Renal cortical epithelial cell (primary cell): ENCODE data around the gene ZNF699. TPM values are rescaled to one million over a fixed set of nuclear protein-coding genes. Genes with fewer than 3 reads are reported as not detected.
"Not testable (repeated sequence)": the region's sequence is repeated elsewhere in the genome, so short reads cannot be mapped to it uniquely, and the experiment has no call there.

Experiments
- DNase-seq: peaks from one replicate; pipeline ENCODE4 v3.0.0-alpha.2; 2011; ENCODE audit warnings: low read depth
- total RNA-seq: library from RNA; depleted of rRNA; stranded (reverse); fragments of >200 nt; gene quantifications from 2 replicates; pipeline ENCODE4 v1.2.3, GENCODE V29; 2014

ZNF699 gene
- total RNA-seq, 1 donor from 2014 or later: 10.9 TPM

- no peak for DNase-seq
These were observed 20.3 kb downstream of the ZNF699 start for GRCh38 chr19:9289231-9289884.

- not testable (repeated sequence) for DNase-seq
These were observed 26.2 kb downstream of the ZNF699 start for GRCh38 chr19:9283485-9283884.

- DNase-seq: no peak
These were observed 58.4 kb downstream of the ZNF699 start for GRCh38 chr19:9251236-9251635.

DNA sequence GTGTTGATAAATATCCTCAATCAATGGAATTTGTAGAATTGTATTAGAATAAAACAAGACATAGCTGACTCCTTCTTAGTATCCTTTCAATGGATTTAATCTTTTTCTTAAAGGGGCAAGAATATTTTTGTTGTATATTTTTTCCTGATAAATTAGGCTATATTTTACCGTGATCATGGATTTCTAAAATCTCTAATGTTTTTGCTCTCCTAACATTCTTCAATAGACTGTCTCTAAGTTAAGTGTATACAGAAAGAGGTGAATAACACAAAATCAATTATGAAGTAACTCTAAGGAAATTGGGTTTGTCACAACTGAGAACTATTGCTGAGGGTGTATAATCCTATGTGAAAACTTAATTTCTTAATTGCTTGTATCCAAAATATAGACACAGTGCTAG lies 59.0 kb downstream of the ZNF699 start, which contains the start of gene OR7E24:
Gene OR7E24, plus strand, starts transcription at position 301 of the 400 bp plus-strand sequence. CDS start 114 bp downstream, outside the sequence.
- DNase-seq: no peak

Other genes starting within 250 kb of the ZNF699 start
- not detected in 2 replicates for gene OR1M1, start 222.8 kb downstream of the ZNF699 start, total RNA-seq
- not detected in 2 replicates for gene OR7G2, start 202.4 kb downstream of the ZNF699 start, total RNA-seq
- not detected in 2 replicates for gene OR7G1, start 194.1 kb downstream of the ZNF699 start, total RNA-seq
- not detected in 2 replicates for gene OR7G3, start 182.9 kb downstream of the ZNF699 start, total RNA-seq
- gene ZNF317, start 169.4 kb downstream of the ZNF699 start, total RNA-seq: 11.6 and 28.3 TPM in 2 replicates
- gene OR7D2, start 130.9 kb downstream of the ZNF699 start, total RNA-seq: under 0.01 TPM in 1 of 2 replicates, not detected in the other
- gene OR7D4, start 90.2 kb downstream of the ZNF699 start, total RNA-seq: not detected in 2 replicates
- gene OR7E24, start 58.9 kb downstream of the ZNF699 start, total RNA-seq: not detected in 2 replicates
- gene ZNF559, start 14.3 kb upstream of the ZNF699 start, total RNA-seq: 6.4 and 14.3 TPM in 2 replicates
- gene ZNF177, start 53.2 kb upstream of the ZNF699 start, total RNA-seq: 4.3 TPM in 1 of 2 replicates, not detected in the other
- 10.4 and 19.3 TPM in 2 replicates for gene ZNF266, start 125.7 kb upstream of the ZNF699 start, total RNA-seq
- 0.15 and 0.35 TPM in 2 replicates for gene ZNF560, start 188.8 kb upstream of the ZNF699 start, total RNA-seq
- gene ZNF426, start 228.8 kb upstream of the ZNF699 start, total RNA-seq: 28.8 and 34.1 TPM in 2 replicates